Stomach (tissue), 9 donors: Measurements from ENCODE around the gene CRIP2. TPM values are rescaled to one million over a fixed set of nuclear protein-coding genes. Genes with fewer than 3 reads are reported as not detected.

Source experiments
- DNase-seq, 2 donors: peaks; one replicate each; pipeline versions ENCODE4 v3.0.0 to v3.0.0-alpha.2; 2013 to 2019
- H3K27ac ChIP-seq, 5 donors: fragments of 200-600 bp in 4 of 5; sonication (generic) in 4 of 5; one replicate each; pipeline ENCODE4 v1.5.1; 2013 to 2019; ENCODE audit warnings: mild to moderate bottlenecking in 1 of 5, moderate library complexity in 1 of 5
- H3K27me3 ChIP-seq, 3 donors: fragments of 200-600 bp; sonication (generic); one replicate each; pipeline ENCODE4 v1.5.1; 2017 to 2019; ENCODE audit warnings: mixed run types in 1 of 3
- H3K36me3 ChIP-seq, 4 donors: fragments of 200-600 bp; sonication (generic); 1 replicate in 3 of 4; 2 replicates in 1 of 4; pipeline ENCODE4 v1.5.1; 2016 to 2019
- H3K4me1 ChIP-seq, 4 donors: fragments of 200-600 bp; sonication (generic); one replicate each; pipeline ENCODE4 v1.5.1; 2016 to 2019
- H3K4me3 ChIP-seq, 4 donors: fragments of 200-600 bp; sonication (generic) in 3 of 4; one replicate each; pipeline ENCODE4 v1.5.1; 2016 to 2019; ENCODE audit warnings: mild to moderate bottlenecking in 1 of 4
- H3K9me3 ChIP-seq, 4 donors: fragments of 200-600 bp; sonication (generic); one replicate each; pipeline ENCODE4 v1.5.1; 2016 to 2019
- EP300 ChIP-seq: sonication (generic); formaldehyde crosslinking; IDR thresholded peaks from one replicate; pipeline ENCODE4 v1.6.1; 2017; ENCODE audit warnings: antibody characterized with exemption
- POLR2A ChIP-seq, 4 donors: fragments of 450-650 bp; IDR thresholded peaks; one replicate each; pipeline ENCODE4 v1.6.1; 2016; ENCODE audit warnings: antibody characterized with exemption in 4 of 4, control low read depth in 2 of 4, mild to moderate bottlenecking in 1 of 4, moderate library complexity in 1 of 4
- POLR2AphosphoS5 ChIP-seq, 3 donors: sonication (generic); formaldehyde crosslinking; IDR thresholded peaks; one replicate each; pipeline ENCODE4 v1.6.1; 2016; ENCODE audit warnings: antibody characterized with exemption in 3 of 3
- WGBS, 5 donors: extraction: QIAGEN DNeasy Blood & Tissue Kit in 3 of 5; methylation state at CpG; one replicate each; pipeline versions ENCODE4 v1.1.5 to v1.1.7; 2013 to 2018; 5-methylcytosine and 5-hydroxymethylcytosine counted together
- intact Hi-C: fragments of 100-400 bp; cut with DNase I; formaldehyde crosslinking; loops from one replicate; pipeline ENCODE4 v1.15.1; 2023; ENCODE audit warnings: low total_unique reads
- polyA plus RNA-seq, 3 donors: library from polyadenylated mRNA; stranded (reverse); fragments of 200-250 nt; gene quantifications; one replicate each; pipeline ENCODE4 v1.2.3, GENCODE V29; 2013
- total RNA-seq, 5 donors: library from RNA; depleted of rRNA; stranded (reverse); fragments of >200 nt; gene quantifications; one replicate each; pipeline versions ENCODE4 v1.1.0 to v1.2.3, GENCODE V29; 2014 to 2016
- TF ChIP-seq, protein P1 (sequence below), 7 experiments: fragments of 450-650 bp in 4 of 7; fragments of 200-600 bp in 3 of 7; sonication (generic) in 3 of 7; IDR thresholded peaks; one replicate each; pipeline ENCODE4 v1.5.1; 2016 to 2019; ENCODE audit warnings: antibody characterized with exemption in 7 of 7, control low read depth in 2 of 7, mild to moderate bottlenecking in 1 of 7
- donor health status: healthy with polysubstance abuse.
- donor health status: Bipolar disorder and iron deficiency.
- donor health status: healthy.

CRIP2 gene
- total and polyA plus RNA-seq, 8 donors = 36.0 to 135 (median 74.5) TPM

DNA sequence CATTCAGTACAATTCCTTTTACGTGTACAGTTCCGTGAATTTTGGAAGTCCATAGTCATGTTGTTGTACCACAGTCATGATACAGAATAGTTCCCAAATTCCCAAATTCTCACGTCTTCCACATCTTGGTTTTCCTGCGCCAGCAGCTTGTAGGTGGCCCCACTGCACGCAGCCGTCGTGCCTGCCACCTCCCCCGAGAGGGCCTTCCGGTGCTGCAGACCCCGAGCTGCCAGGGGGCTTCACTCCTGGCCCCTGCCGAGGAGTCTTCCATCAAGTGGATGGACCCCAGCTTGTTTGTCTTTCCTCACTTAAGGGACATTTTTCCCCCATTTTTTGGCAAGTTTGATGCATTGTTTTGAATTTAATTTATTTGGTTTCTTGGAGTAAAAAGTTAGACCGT is 38.2 kb upstream of the CRIP2 start:
- DNase-seq = no peak
- no peak overlapping the region for H3K27ac ChIP-seq
- peaks cover 0 to 19% (median 0%) of the 10 kb centered on the region in 4 donors for H3K4me1 ChIP-seq
- no peak overlapping the region for H3K4me3 ChIP-seq
- no peaks in the 10 kb centered on the region for H3K9me3 ChIP-seq
- no peaks in the 10 kb centered on the region for H3K27me3 ChIP-seq
- WGBS, 5 donors = 85 to 91% (median 88%) methylated on average over 12 of the region's 12 CpGs
- intact Hi-C loops = no loop called here
- no peak for TF ChIP-seq POLR2A (IDR thresholded peaks at IDR 0.05)
- peaks cover 0 to 35% (median 22%) of the 10 kb centered on the region in 4 donors for H3K36me3 ChIP-seq

GRCh38 chr14:105436891-105437722 is 37.5 kb upstream of the CRIP2 start:
- Histone ChIP-seq H3K27ac (no peak overlapping the region), H3K4me1 (peaks cover 0 to 19% (median 0%) of the 10 kb centered on the region in 4 donors), H3K4me3 (no peak overlapping the region), H3K36me3 (peaks cover 0 to 34% (median 24%) of the 10 kb centered on the region in 4 donors), H3K27me3 (no peaks in the 10 kb centered on the region), H3K9me3 (no peaks in the 10 kb centered on the region)
- 81 to 89% (median 81%) methylated on average over 11 to 31 of the region's 31 CpGs for WGBS, 5 donors
- DNase-seq = no peak
- TF ChIP-seq POLR2A (IDR thresholded peaks at IDR 0.05) (no peak), EP300 (no peak), POLR2AphosphoS5 (IDR thresholded peaks at IDR 0.05) (no peak)
- TF ChIP-seq, protein P1, sequence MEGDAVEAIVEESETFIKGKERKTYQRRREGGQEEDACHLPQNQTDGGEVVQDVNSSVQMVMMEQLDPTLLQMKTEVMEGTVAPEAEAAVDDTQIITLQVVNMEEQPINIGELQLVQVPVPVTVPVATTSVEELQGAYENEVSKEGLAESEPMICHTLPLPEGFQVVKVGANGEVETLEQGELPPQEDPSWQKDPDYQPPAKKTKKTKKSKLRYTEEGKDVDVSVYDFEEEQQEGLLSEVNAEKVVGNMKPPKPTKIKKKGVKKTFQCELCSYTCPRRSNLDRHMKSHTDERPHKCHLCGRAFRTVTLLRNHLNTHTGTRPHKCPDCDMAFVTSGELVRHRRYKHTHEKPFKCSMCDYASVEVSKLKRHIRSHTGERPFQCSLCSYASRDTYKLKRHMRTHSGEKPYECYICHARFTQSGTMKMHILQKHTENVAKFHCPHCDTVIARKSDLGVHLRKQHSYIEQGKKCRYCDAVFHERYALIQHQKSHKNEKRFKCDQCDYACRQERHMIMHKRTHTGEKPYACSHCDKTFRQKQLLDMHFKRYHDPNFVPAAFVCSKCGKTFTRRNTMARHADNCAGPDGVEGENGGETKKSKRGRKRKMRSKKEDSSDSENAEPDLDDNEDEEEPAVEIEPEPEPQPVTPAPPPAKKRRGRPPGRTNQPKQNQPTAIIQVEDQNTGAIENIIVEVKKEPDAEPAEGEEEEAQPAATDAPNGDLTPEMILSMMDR (IDR thresholded peaks at IDR 0.05) = no peak
- intact Hi-C loops = no loop called here

DNA sequence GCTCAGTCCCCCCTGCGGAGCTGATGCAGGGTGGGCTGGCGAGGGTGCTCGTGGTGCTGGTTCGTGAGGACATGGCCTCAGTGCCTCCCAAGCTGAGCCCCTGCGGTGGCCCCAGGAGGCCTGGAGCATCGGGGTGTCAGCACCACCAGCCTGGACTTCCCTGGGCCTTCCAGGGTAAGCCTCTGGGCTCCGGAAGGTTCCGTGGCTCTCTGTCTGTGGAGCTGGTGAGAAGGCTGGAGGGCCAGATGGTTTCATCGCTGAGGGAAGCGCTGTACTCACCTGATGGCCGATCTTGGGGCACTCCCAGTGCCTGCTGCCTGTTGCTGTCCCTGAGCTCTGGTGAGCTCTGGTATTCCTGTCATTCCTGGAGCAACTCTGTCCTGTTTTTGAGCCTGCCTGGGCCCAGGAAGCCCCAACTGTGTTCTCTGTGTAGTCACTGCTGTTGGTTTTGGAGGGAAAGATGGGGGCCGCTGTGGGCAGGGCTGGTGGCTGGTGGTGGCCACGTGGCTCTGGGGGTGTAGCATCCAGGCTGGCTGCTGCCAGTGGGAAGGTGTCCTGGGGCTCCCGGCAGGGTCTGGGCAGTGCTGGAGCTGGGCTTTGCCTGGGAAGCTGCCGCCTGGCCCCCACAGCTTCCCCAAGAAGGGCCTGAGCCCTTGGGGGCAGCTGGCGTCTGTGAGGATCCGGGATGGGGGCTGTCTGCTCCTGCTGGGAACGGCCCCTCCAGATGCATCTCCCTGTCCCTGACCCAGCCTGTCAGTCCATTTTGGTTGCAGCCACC is 36.7 kb upstream of the CRIP2 start:
- intact Hi-C loops = no loop called here
- H3K4me1 ChIP-seq = peaks cover 0 to 19% (median 0%) of the 10 kb centered on the region in 4 donors
- no peaks in the 10 kb centered on the region for H3K27me3 ChIP-seq
- no peak overlapping the region for H3K27ac ChIP-seq
- H3K4me3 ChIP-seq = no peak overlapping the region
- no peaks in the 10 kb centered on the region for H3K9me3 ChIP-seq
- DNase-seq = no peak
- H3K36me3 ChIP-seq = peaks cover 0 to 42% (median 33%) of the 10 kb centered on the region in 4 donors
- 92 to 95% (median 94%) methylated on average over 9 to 18 of the region's 18 CpGs for WGBS, 5 donors
- no peak for TF ChIP-seq POLR2AphosphoS5 (IDR thresholded peaks at IDR 0.05)

- 93 to 98% (median 93%) methylated on average over 9 to 11 of the region's 11 CpGs for WGBS, 5 donors
- no peaks in the 10 kb centered on the region for H3K9me3 ChIP-seq
- intact Hi-C loops = no loop called here
- no peak overlapping the region for H3K4me3 ChIP-seq
- TF ChIP-seq POLR2A (IDR thresholded peaks at IDR 0.05) (no peak), POLR2AphosphoS5 (IDR thresholded peaks at IDR 0.05) (no peak), EP300 (no peak)
- TF ChIP-seq, protein P1 (IDR thresholded peaks at IDR 0.05) = no peak
- H3K27me3 ChIP-seq = no peaks in the 10 kb centered on the region
- peaks cover 0 to 19% (median 0%) of the 10 kb centered on the region in 4 donors for H3K4me1 ChIP-seq
- no peak for DNase-seq
- no peak overlapping the region for H3K27ac ChIP-seq
- H3K36me3 ChIP-seq = peaks cover 0 to 48% (median 37%) of the 10 kb centered on the region in 4 donors
These were observed 35.4 kb upstream of the CRIP2 start for GRCh38 chr14:105439179-105439578.

DNA sequence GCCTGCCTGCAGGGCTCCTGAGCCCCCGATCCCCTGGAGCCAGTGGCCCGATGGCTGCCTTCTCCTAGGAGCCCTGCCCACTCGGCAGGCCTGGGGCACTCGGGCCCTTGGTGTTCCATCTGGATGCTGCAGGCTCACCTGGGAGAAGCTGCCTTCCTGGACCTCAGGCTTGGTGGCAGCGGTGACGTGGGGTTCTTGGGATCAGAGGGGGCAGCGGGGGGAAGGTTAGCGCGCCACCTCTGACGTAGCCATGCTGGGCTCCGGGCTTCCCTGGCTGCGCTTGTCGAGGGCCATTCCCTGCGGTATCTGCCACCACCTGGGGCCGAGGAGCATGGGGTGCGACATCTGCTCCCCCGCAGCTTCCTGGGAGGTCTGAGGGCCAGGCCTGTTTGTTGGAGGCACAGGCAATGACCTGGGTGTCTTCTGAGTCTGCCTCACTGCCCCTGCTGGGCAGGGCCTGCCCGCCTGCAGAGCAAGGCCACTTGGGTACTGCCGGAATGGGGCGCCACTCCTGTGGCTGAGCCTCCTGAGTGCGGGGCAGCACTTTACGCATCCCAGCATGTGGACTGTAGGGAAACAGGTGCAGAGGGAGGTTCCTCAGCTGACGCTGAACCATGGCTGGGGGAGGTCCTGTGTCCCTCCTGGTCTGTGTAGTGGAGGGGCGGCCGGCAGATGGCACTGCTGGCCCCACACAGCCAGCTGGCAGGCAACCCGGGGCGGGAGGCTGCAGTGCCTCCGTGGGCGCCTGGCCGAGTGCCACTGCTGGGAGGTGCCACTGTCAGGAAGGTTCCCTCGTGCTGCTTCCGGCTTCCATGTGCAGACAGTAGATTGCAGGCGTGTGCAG is 34.7 kb upstream of the CRIP2 start:
- Histone ChIP-seq H3K4me1 (peaks cover 0 to 19% (median 0%) of the 10 kb centered on the region in 4 donors), H3K4me3 (no peak overlapping the region), H3K36me3 (peaks cover 0 to 49% (median 37%) of the 10 kb centered on the region in 4 donors), H3K27me3 (no peaks in the 10 kb centered on the region), H3K27ac (no peak overlapping the region), H3K9me3 (no peaks in the 10 kb centered on the region)
- WGBS, 5 donors = 87 to 92% (median 90%) methylated on average over 23 to 33 of the region's 33 CpGs
- TF ChIP-seq POLR2A (IDR thresholded peaks at IDR 0.05) (no peak), POLR2AphosphoS5 (IDR thresholded peaks at IDR 0.05) (no peak), EP300 (no peak)
- TF ChIP-seq, protein P1 (IDR thresholded peaks at IDR 0.05) = no peak
- intact Hi-C loops = no loop called here
- DNase-seq = no peak
